Activated CD4-positive, alpha-beta memory T cell treated with anti-CD3 and anti-CD28 coated beads for 36 hours (primary cell): ENCODE results near the gene KMO. TPM values are rescaled to one million over a fixed set of nuclear protein-coding genes. Genes with fewer than 3 reads are reported as not detected.

Source experiments
- CTCF ChIA-PET: fragments of 350-600 bp; sonication (Branson Sonifier 250); formaldehyde crosslinking; loops from one replicate; lab custom pipeline; 2021; ENCODE audit warnings: antibody characterized with exemption, inconsistent platforms; lab: Charles Lee
- POLR2A ChIA-PET: fragments of 350-600 bp; sonication (Branson Sonifier 250); formaldehyde crosslinking; loops from one replicate; lab custom pipeline; 2021; ENCODE audit warnings: antibody characterized with exemption; lab: Charles Lee
- DNase-seq: peaks from one replicate; pipeline ENCODE4 v3.0.0-alpha.2; 2020
- H3K27ac Mint-ChIP-seq: one replicate; pipeline ENCODE4 v1.8.0; 2021; ENCODE audit warnings: mixed read lengths
- H3K27me3 Mint-ChIP-seq: one replicate; pipeline ENCODE4 v1.8.0; 2021; ENCODE audit warnings: mixed read lengths
- H3K36me3 Mint-ChIP-seq: one replicate; pipeline ENCODE4 v1.8.0; 2021; ENCODE audit warnings: mixed read lengths
- H3K4me1 Mint-ChIP-seq: one replicate; pipeline ENCODE4 v1.8.0; 2021; ENCODE audit warnings: low read depth, mixed read lengths
- H3K4me3 Mint-ChIP-seq: one replicate; pipeline ENCODE4 v1.8.0; 2021; ENCODE audit warnings: mild to moderate bottlenecking, mixed read lengths
- H3K9me3 Mint-ChIP-seq: one replicate; pipeline ENCODE4 v1.8.0; 2021; ENCODE audit warnings: mixed read lengths
- intact Hi-C: fragments of 100-400 bp; cut with micrococcal nuclease; formaldehyde crosslinking; loops from one replicate; pipeline ENCODE4 v1.15.1; 2023
- total RNA-seq, 2 experiments: library from RNA; stranded (reverse); gene quantifications; one replicate each; pipeline ENCODE4 v1.2.3, GENCODE V29; 2021

Gene KMO
- total RNA-seq, 2 experiments from 2014 or later: 0.26 TPM; not detected in 1

GRCh38 chr1:241641773-241642592 lies 109.8 kb downstream of the KMO start:
- Mint-ChIP-seq H3K27ac (no peak overlapping the region), H3K27me3 (no peaks in the 10 kb centered on the region), H3K36me3 (peaks cover 6% of the 10 kb centered on the region), H3K4me3 (no peak overlapping the region), H3K9me3 (peaks cover 6% of the 10 kb centered on the region), H3K4me1 (peaks cover 33% of the 10 kb centered on the region)
- DNase-seq: no peak
- CTCF ChIA-PET: no interaction called here
- intact Hi-C loops: no loop called here
- POLR2A ChIA-PET: no interaction called here

- DNase-seq: no peak
- intact Hi-C loops: no loop called here
- H3K27ac Mint-ChIP-seq: no peak overlapping the region
- peaks cover 27% of the 10 kb centered on the region for H3K4me1 Mint-ChIP-seq
- H3K36me3 Mint-ChIP-seq: peaks cover 6% of the 10 kb centered on the region
- ChIA-PET POLR2A (no interaction called here), CTCF (interaction anchor here (1.2 kb wide), 1 partner anchor 31 kb away, joined by 3 read pairs; no protein-coding TSS in a partner anchor)
- H3K27me3 Mint-ChIP-seq: no peaks in the 10 kb centered on the region
- H3K9me3 Mint-ChIP-seq: peaks cover 6% of the 10 kb centered on the region
- H3K4me3 Mint-ChIP-seq: no peak overlapping the region
Measured at GRCh38 chr1:241642593-241642944, 110.4 kb downstream of the KMO start.

GRCh38 chr1:241644259-241644658 lies 112.1 kb downstream of the KMO start:
- H3K4me1 Mint-ChIP-seq: peaks cover 13% of the 10 kb centered on the region
- ChIA-PET CTCF (no interaction called here), POLR2A (no interaction called here)
- intact Hi-C loops: no loop called here
- H3K4me3 Mint-ChIP-seq: no peak overlapping the region
- no peaks in the 10 kb centered on the region for H3K27me3 Mint-ChIP-seq
- H3K27ac Mint-ChIP-seq: no peak overlapping the region
- DNase-seq: no peak
- H3K9me3 Mint-ChIP-seq: peaks cover 6% of the 10 kb centered on the region
- no peaks in the 10 kb centered on the region for H3K36me3 Mint-ChIP-seq

DNA sequence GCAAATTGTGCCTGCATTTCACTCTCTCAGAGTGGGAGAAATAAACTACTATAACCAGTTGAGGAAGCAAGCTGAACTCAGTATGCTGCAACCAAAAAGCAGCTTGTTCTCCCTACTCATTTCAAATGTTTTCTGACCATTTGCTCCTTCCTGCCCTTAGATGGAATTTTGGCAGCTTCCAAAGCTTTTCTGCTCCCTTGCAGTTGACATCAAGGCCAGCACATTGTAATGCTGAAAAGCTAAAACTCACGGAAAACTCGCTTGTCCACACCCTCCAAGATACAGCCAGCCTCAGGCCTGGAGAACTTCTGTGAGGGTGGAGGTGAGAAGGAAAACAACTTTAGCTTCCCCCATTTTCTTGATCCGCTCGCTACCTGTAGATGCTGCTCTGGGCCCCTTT lies 113.0 kb downstream of the KMO start:
- ChIA-PET CTCF (no interaction called here), POLR2A (no interaction called here)
- Mint-ChIP-seq H3K4me1 (peaks cover 11% of the 10 kb centered on the region), H3K4me3 (no peak overlapping the region), H3K27me3 (peaks cover 2% of the 10 kb centered on the region), H3K36me3 (no peaks in the 10 kb centered on the region), H3K9me3 (peaks cover 6% of the 10 kb centered on the region), H3K27ac (no peak overlapping the region)
- no peak for DNase-seq
- intact Hi-C loops: no loop called here

Other genes starting within 250 kb of the KMO start
- not detected for gene RGS7, start 175.2 kb upstream of the KMO start, total RNA-seq
- gene FH, start 12.6 kb upstream of the KMO start, total RNA-seq: 10 to 100 TPM; 85.7 to 89.1 TPM
- gene CHML, start 108.0 kb downstream of the KMO start, total RNA-seq: 10 to 100 TPM; 12.5 to 13.8 TPM
- 1 to 10 TPM; 8.0 to 9.0 TPM for gene OPN3, start 108.0 kb downstream of the KMO start, total RNA-seq
- not detected for gene WDR64, start 119.9 kb downstream of the KMO start, total RNA-seq